ENCODE data around the gene MRPL19.

DNA sequence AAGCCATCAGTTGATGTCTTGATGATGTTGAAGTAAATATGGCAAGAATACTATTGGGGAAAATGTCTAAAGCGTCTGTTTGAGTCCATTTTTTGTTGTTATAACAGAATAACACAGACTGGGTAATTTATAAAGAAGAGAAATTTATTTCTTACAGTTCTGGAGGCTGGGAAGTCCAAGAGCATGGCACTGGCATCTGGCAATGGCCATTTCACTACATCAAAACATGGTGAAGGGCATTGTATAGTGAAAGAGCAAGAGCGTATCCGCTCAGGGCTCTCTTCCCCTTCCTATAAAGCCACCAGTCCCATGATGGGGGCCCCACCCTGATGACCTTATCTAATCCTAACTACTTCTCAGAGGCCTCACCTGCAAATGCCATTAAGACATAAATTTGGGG, 29.6 kb upstream of the MRPL19 start:
- TF ChIP-seq POLR2A (IDR thresholded peaks at IDR 0.05) = no peak
- TF ChIP-seq, protein P1, sequence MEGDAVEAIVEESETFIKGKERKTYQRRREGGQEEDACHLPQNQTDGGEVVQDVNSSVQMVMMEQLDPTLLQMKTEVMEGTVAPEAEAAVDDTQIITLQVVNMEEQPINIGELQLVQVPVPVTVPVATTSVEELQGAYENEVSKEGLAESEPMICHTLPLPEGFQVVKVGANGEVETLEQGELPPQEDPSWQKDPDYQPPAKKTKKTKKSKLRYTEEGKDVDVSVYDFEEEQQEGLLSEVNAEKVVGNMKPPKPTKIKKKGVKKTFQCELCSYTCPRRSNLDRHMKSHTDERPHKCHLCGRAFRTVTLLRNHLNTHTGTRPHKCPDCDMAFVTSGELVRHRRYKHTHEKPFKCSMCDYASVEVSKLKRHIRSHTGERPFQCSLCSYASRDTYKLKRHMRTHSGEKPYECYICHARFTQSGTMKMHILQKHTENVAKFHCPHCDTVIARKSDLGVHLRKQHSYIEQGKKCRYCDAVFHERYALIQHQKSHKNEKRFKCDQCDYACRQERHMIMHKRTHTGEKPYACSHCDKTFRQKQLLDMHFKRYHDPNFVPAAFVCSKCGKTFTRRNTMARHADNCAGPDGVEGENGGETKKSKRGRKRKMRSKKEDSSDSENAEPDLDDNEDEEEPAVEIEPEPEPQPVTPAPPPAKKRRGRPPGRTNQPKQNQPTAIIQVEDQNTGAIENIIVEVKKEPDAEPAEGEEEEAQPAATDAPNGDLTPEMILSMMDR (IDR thresholded peaks at IDR 0.05) = no peak

Measured in lower leg skin (tissue), 3 donors.